SK-N-SH (cell line): ENCODE measurements around the gene DENND1A.

Experiments
- CTCF ChIP-seq: fragments of 200-600 bp; sonication (generic); IDR thresholded peaks from 2 replicates; pipeline ENCODE4 v1.6.1; 2017; ENCODE audit warnings: antibody characterized with exemption, mild to moderate bottlenecking, moderate library complexity
- EZH2phosphoT487 ChIP-seq: fragments of 200-600 bp; sonication (generic); IDR thresholded peaks from 2 replicates; pipeline ENCODE4 v1.6.1; 2017; ENCODE audit warnings: low read depth, mixed run types, mild to moderate bottlenecking, antibody characterized with exemption, moderate library complexity, borderline replicate concordance
- JUND ChIP-seq: IDR thresholded peaks from 2 replicates; pipeline ENCODE4 v1.4.0; 2012
- MAX ChIP-seq: IDR thresholded peaks from 2 replicates; pipeline ENCODE4 v1.4.0; 2012; ENCODE audit warnings: low read depth
- POLR2AphosphoS5 ChIP-seq: IDR thresholded peaks from 2 replicates; pipeline ENCODE4 v1.6.1; 2012; ENCODE audit warnings: low read depth, low read length
- RAD21 ChIP-seq: IDR thresholded peaks from 2 replicates; pipeline ENCODE4 v1.6.1; 2012; ENCODE audit warnings: mild to moderate bottlenecking, low read length
- RCOR1 ChIP-seq: fragments of 150-350 bp; IDR thresholded peaks from 2 replicates; pipeline ENCODE4 v1.6.1; 2017; ENCODE audit warnings: antibody characterized with exemption, low read length
- REST ChIP-seq: IDR thresholded peaks from 2 replicates; pipeline ENCODE4 v1.6.1; 2012; ENCODE audit warnings: mild to moderate bottlenecking, low read depth, low read length, moderate library complexity
- RFX5 ChIP-seq: IDR thresholded peaks from 2 replicates; pipeline ENCODE4 v1.6.1; 2012; ENCODE audit warnings: mild to moderate bottlenecking, improper control_type of control experiment, low read length
- SIN3A ChIP-seq: IDR thresholded peaks from 2 replicates; pipeline ENCODE4 v1.6.1; 2012; ENCODE audit warnings: low read depth, mild to moderate bottlenecking, low read length, moderate library complexity, borderline replicate concordance
- TAF1 ChIP-seq: IDR thresholded peaks from 2 replicates; pipeline ENCODE4 v1.6.1; 2012; ENCODE audit warnings: low read depth, mild to moderate bottlenecking, low read length, moderate library complexity, borderline replicate concordance
- TCF12 ChIP-seq: IDR thresholded peaks from 2 replicates; pipeline ENCODE4 v1.4.0; 2012

GRCh38 chr9:123861086-123861755, 68.7 kb downstream of the DENND1A start:
- TF ChIP-seq CTCF (no peak), RAD21 (no peak), RCOR1 (no peak), EZH2phosphoT487 (no peak), TAF1 (no peak), SIN3A (no peak), MAX (no peak), REST (no peak), POLR2AphosphoS5 (no peak), RFX5 (no peak), JUND (no peak), TCF12 (no peak)
